Hepatocyte (in vitro differentiated cells): ENCODE data around the gene COG7. TPM values are rescaled to one million over a fixed set of nuclear protein-coding genes. Genes with fewer than 3 reads are reported as not detected.

Experiments
- DNase-seq: peaks from one replicate; pipeline ENCODE4 v3.0.0-alpha.2; 2016; ENCODE audit warnings: low spot score
- H2AFZ ChIP-seq: fragments of 200-600 bp; sonication (generic); 2 replicates; pipeline ENCODE4 v1.6.0; 2016; ENCODE audit warnings: antibody characterized with exemption, mild to moderate bottlenecking
- H3K27ac ChIP-seq: fragments of 200-600 bp; sonication (generic); 2 replicates; pipeline ENCODE4 v1.5.1; 2016; ENCODE audit warnings: mild to moderate bottlenecking
- H3K27me3 ChIP-seq: fragments of 200-600 bp; sonication (generic); 2 replicates; pipeline ENCODE4 v1.6.1; 2016
- H3K36me3 ChIP-seq: fragments of 200-600 bp; sonication (generic); replicated peaks from 2 replicates; pipeline ENCODE4 v1.5.1; 2016; ENCODE audit warnings: low read depth; ENCODE audit not compliant: insufficient read depth
- H3K4me1 ChIP-seq: fragments of 200-600 bp; sonication (generic); 2 replicates; pipeline ENCODE4 v1.5.1; 2016; ENCODE audit warnings: mild to moderate bottlenecking, moderate library complexity; ENCODE audit not compliant: insufficient read depth
- H3K4me2 ChIP-seq: fragments of 200-600 bp; sonication (generic); 2 replicates; pipeline ENCODE4 v1.6.0; 2016
- H3K4me3 ChIP-seq: fragments of 200-600 bp; sonication (generic); 2 replicates; pipeline ENCODE4 v1.5.1; 2016; ENCODE audit warnings: mild to moderate bottlenecking
- H3K79me2 ChIP-seq: fragments of 200-600 bp; sonication (generic); 2 replicates; pipeline ENCODE4 v1.6.0; 2017; ENCODE audit warnings: mild to moderate bottlenecking
- H3K9me2 ChIP-seq: fragments of 200-600 bp; sonication (generic); replicated peaks from 2 replicates; pipeline ENCODE4 v1.6.0; 2017; ENCODE audit warnings: mild to moderate bottlenecking; ENCODE audit not compliant: insufficient read depth
- H3K9me3 ChIP-seq: fragments of 200-600 bp; sonication (generic); 2 replicates; pipeline ENCODE4 v1.5.1; 2016; ENCODE audit warnings: low read depth, mild to moderate bottlenecking
- H4K20me1 ChIP-seq: fragments of 200-600 bp; sonication (generic); 2 replicates; pipeline ENCODE4 v1.6.0; 2016; ENCODE audit warnings: mild to moderate bottlenecking; ENCODE audit not compliant: insufficient read depth, poor library complexity, severe bottlenecking
- EZH2 ChIP-seq: fragments of 200-600 bp; sonication (generic); IDR thresholded peaks from 2 replicates; pipeline ENCODE4 v1.6.1; 2016; ENCODE audit warnings: antibody characterized with exemption, mild to moderate bottlenecking, borderline replicate concordance
- EZH2phosphoT487 ChIP-seq: fragments of 200-600 bp; sonication (generic); IDR thresholded peaks from one replicate; pipeline ENCODE4 v1.6.1; 2018; ENCODE audit warnings: antibody characterized with exemption, mild to moderate bottlenecking, low read depth, moderate library complexity; ENCODE audit not compliant: unreplicated experiment, severe bottlenecking
- WGBS: methylation state at CpG from one replicate; pipeline ENCODE4 v1.1.6; 2016; ENCODE audit warnings: low lambda C conversion rate; ENCODE audit errors: missing lambda C conversion rate; 5-methylcytosine and 5-hydroxymethylcytosine counted together
- polyA plus RNA-seq: library from polyadenylated mRNA; unstranded; fragments of >200 nt; fragmentation: Nextera tagmentation; extraction: Ambion mirVana; gene quantifications from 2 replicates; pipeline ENCODE4 v1.2.1, GENCODE V29; 2016
- total RNA-seq: library from RNA; depleted of rRNA; stranded (reverse); fragments of >200 nt; gene quantifications from 2 replicates; pipeline ENCODE4 v1.2.3, GENCODE V29; 2014
- TF ChIP-seq, protein P1 (sequence below): fragments of 200-600 bp; sonication (generic); IDR thresholded peaks from 2 replicates; pipeline ENCODE4 v1.5.1; 2016; ENCODE audit warnings: antibody characterized with exemption, mild to moderate bottlenecking; ENCODE audit not compliant: poor library complexity

Gene COG7
- total and polyA plus RNA-seq, 2 experiments from 2014 or later: 13.5 to 15.4 TPM

DNA sequence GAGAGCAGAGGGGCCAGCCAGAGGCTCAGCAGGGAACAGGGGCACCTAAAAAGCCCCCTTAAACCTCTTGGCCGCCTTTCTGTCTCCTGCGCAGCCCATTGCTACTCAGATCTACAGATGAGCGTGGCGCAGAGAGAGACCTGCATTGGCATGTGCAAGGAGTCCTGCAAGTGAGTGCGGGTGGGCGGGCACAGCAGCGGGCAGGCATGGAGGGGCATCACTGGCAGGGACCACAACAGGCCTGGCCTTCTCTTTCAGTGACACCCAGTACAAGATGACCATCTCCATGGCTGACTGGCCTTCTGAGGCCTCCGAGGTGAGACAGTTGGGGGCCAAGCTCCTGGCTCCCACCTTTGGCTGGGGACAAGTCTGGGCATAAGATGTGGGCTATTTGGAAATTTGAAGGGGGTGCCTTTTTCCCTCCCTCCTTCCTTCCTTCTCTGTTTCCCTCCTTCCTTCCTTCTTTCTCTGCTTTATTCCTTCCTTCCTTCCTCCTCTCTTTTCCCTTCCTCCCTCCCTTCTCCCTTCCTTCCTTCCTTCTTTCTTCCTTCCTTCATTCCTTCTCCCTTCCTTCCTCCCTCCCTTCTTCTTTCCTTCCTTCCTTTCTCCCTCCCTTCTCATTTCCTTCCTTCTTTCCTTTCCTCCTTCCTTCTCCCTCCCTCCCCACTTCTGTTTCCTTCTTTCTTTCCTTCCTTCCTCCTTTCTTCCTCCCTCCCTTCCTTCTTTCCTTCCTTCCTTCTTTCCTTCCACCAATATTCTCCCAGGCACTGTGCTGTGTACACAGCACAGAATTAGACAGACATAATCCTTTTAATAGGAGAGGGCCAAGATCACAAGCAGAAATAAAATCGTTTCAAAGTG lies 75.7 kb downstream of the COG7 start:
- no peaks in the 10 kb centered on the region for H3K9me3 ChIP-seq
- no peak overlapping the region for H3K4me3 ChIP-seq
- no peak overlapping the region for H3K27ac ChIP-seq
- H3K27me3 ChIP-seq: no peaks in the 10 kb centered on the region
- H2AFZ ChIP-seq: no peak overlapping the region
- H3K4me1 ChIP-seq: no peaks in the 10 kb centered on the region
- H3K9me2 ChIP-seq: no peaks in the 10 kb centered on the region
- H4K20me1 ChIP-seq: no peaks in the 10 kb centered on the region
- WGBS: 86% methylated on average over 9 of the region's 9 CpGs
- no peak for DNase-seq
- no peaks in the 10 kb centered on the region for H3K36me3 ChIP-seq
- H3K4me2 ChIP-seq: no peak overlapping the region
- H3K79me2 ChIP-seq: no peaks in the 10 kb centered on the region
- TF ChIP-seq EZH2phosphoT487: no peak

DNA sequence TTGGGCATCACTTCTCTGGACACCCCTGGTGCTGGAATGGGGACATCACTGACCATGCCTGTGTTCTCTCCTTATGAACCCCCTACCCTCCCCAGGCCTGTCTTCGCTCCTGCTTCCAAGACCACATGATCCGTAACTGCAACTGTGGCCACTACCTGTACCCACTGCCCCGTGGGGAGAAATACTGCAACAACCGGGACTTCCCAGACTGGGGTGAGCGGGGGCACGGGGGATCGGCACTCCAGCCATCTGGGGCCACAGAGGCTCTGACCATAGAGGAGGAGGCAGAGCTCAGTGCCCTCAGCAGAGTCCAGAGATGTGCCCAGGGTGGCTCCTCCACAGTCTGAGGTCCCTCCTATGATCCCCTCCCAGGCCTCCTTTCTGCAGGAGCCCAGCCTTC lies 77.3 kb downstream of the COG7 start:
- Histone ChIP-seq H4K20me1 (no peaks in the 10 kb centered on the region), H3K9me3 (no peaks in the 10 kb centered on the region), H3K4me2 (no peak overlapping the region), H3K4me1 (no peaks in the 10 kb centered on the region), H2AFZ (no peak overlapping the region), H3K27me3 (peaks cover 5% of the 10 kb centered on the region), H3K36me3 (no peaks in the 10 kb centered on the region), H3K27ac (no peak overlapping the region), H3K4me3 (no peak overlapping the region), H3K79me2 (no peaks in the 10 kb centered on the region), H3K9me2 (no peaks in the 10 kb centered on the region)
- TF ChIP-seq EZH2phosphoT487 (no peak), EZH2 (no peak)
- TF ChIP-seq, protein P1, sequence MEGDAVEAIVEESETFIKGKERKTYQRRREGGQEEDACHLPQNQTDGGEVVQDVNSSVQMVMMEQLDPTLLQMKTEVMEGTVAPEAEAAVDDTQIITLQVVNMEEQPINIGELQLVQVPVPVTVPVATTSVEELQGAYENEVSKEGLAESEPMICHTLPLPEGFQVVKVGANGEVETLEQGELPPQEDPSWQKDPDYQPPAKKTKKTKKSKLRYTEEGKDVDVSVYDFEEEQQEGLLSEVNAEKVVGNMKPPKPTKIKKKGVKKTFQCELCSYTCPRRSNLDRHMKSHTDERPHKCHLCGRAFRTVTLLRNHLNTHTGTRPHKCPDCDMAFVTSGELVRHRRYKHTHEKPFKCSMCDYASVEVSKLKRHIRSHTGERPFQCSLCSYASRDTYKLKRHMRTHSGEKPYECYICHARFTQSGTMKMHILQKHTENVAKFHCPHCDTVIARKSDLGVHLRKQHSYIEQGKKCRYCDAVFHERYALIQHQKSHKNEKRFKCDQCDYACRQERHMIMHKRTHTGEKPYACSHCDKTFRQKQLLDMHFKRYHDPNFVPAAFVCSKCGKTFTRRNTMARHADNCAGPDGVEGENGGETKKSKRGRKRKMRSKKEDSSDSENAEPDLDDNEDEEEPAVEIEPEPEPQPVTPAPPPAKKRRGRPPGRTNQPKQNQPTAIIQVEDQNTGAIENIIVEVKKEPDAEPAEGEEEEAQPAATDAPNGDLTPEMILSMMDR: no peak
- WGBS: 89% methylated on average over 7 of the region's 7 CpGs
- no peak for DNase-seq

DNA sequence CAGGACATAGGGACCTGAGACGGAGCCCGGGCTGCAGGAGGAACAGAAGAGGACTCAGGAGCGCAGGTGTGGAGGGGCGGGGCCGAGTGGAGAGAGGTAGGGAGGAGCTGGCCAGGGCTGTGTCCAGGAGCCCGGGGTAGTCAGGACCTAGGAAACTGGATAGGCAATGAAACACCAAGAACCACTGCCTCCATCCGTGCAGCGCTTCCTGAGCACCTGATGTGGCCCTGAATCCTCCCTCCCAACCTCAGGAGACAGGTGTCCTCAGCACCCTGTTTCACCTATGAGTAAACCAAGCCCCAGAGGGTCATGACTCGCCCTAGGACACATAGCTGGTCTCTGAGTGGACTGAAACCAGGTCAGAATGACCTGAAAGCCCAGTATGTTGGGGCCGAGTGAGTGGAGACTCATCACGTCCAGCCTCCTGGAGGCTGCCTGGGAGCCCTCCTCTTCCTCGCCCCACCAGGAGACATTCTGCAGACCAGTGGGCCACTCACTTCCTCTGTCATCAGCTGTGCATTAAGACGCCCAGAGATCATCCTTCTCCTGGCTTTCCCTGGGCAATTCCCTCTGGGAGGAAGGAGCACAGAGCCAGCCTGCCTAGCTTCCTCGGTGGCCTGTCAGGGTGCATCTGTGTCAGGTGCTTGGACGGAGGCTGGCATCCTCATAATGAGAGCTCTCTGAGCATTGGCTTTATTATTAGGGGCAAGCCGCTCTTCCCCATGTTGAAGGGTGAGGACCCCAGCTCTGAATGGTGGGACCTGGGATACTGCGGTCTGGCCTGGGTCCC lies 78.1 kb downstream of the COG7 start:
- Histone ChIP-seq H3K27ac (no peak overlapping the region), H3K27me3 (peaks cover 9% of the 10 kb centered on the region), H3K4me1 (no peaks in the 10 kb centered on the region), H2AFZ (no peak overlapping the region), H4K20me1 (no peaks in the 10 kb centered on the region), H3K9me3 (no peaks in the 10 kb centered on the region), H3K4me3 (no peak overlapping the region), H3K4me2 (no peak overlapping the region), H3K9me2 (no peaks in the 10 kb centered on the region), H3K36me3 (no peaks in the 10 kb centered on the region), H3K79me2 (no peaks in the 10 kb centered on the region)
- TF ChIP-seq, protein P1: no peak
- no peak for TF ChIP-seq EZH2phosphoT487
- TF ChIP-seq EZH2: no peak
- 83% methylated on average over 17 of the region's 17 CpGs for WGBS
- no peak for DNase-seq
